Mesenchymal stem cell (in vitro differentiated cells and primary cell): ENCODE data around the gene ERVK3-1.

Experiments
- DNase-seq: peaks from one replicate; pipeline ENCODE4 v3.0.0-alpha.2; 2013
- H2AFZ ChIP-seq: one replicate; pipeline ENCODE4 v1.6.1; 2013; ENCODE audit warnings: low read depth, mild to moderate bottlenecking, control low read depth, inconsistent platforms, low read length, moderate library complexity
- H2AK5ac ChIP-seq: 2 replicates; pipeline ENCODE4 v1.6.1; 2013; ENCODE audit warnings: low read length, moderate library complexity, mild to moderate bottlenecking, inconsistent platforms; ENCODE audit not compliant: severe bottlenecking
- H2BK120ac ChIP-seq: one replicate; pipeline ENCODE4 v1.6.1; 2013; ENCODE audit warnings: low read depth, mild to moderate bottlenecking, inconsistent platforms, low read length, moderate library complexity
- H2BK12ac ChIP-seq, 2 experiments: one replicate each; pipeline ENCODE4 v1.6.1; 2013; ENCODE audit warnings: inconsistent platforms in 2 of 2, low read length in 2 of 2, mild to moderate bottlenecking in 2 of 2, moderate library complexity in 2 of 2, control low read depth in 1 of 2
- H2BK15ac ChIP-seq: one replicate; pipeline ENCODE4 v1.6.1; 2013; ENCODE audit warnings: mild to moderate bottlenecking, low read depth, inconsistent platforms; ENCODE audit not compliant: poor library complexity, severe bottlenecking
- H2BK5ac ChIP-seq: 2 replicates; pipeline ENCODE4 v1.6.1; 2013; ENCODE audit warnings: low read depth, mild to moderate bottlenecking, low read length, control low read depth, inconsistent platforms; ENCODE audit not compliant: poor library complexity, severe bottlenecking
- H3K14ac ChIP-seq, 2 experiments: one replicate each; pipeline ENCODE4 v1.6.1; 2013; ENCODE audit warnings: inconsistent platforms in 2 of 2, low read length in 2 of 2, control low read depth in 1 of 2, mild to moderate bottlenecking in 1 of 2, moderate library complexity in 1 of 2
- H3K18ac ChIP-seq, 2 experiments: one replicate each; pipeline ENCODE4 v1.6.1; 2013; ENCODE audit warnings: inconsistent platforms in 2 of 2, low read length in 2 of 2, control low read depth in 1 of 2, low read depth in 1 of 2, mild to moderate bottlenecking in 1 of 2
- H3K23ac ChIP-seq, 2 experiments: one replicate each; pipeline ENCODE4 v1.6.1; 2013; ENCODE audit warnings: inconsistent platforms in 2 of 2, low read length in 2 of 2, mild to moderate bottlenecking in 2 of 2, moderate library complexity in 2 of 2, control low read depth in 1 of 2
- H3K27ac ChIP-seq: 2 replicates; pipeline ENCODE4 v1.5.1; 2013; ENCODE audit warnings: mild to moderate bottlenecking, moderate library complexity, low read length, control low read depth, inconsistent platforms; ENCODE audit not compliant: poor library complexity, severe bottlenecking
- H3K27me3 ChIP-seq, 2 experiments: 2 replicates each; pipeline versions ENCODE4 v1.6.1 to v1.7.0; 2013; ENCODE audit warnings: low read length in 2 of 2, mild to moderate bottlenecking in 2 of 2, moderate library complexity in 2 of 2, control low read depth in 1 of 2, inconsistent platforms in 1 of 2; ENCODE audit not compliant: control insufficient read depth in 1 of 2, insufficient read depth in 1 of 2
- H3K36me3 ChIP-seq, 2 experiments: 2 replicates each; pipeline versions ENCODE4 v1.6.1 to v1.7.0; 2013; ENCODE audit warnings: low read length in 2 of 2, control low read depth in 1 of 2, inconsistent platforms in 1 of 2, low read depth in 1 of 2, mild to moderate bottlenecking in 1 of 2; ENCODE audit not compliant: insufficient read depth in 2 of 2, control insufficient read depth in 1 of 2
- H3K4ac ChIP-seq, 2 experiments: one replicate each; pipeline ENCODE4 v1.6.1; 2013; ENCODE audit warnings: inconsistent platforms in 2 of 2, low read length in 2 of 2, mild to moderate bottlenecking in 2 of 2, moderate library complexity in 2 of 2, control low read depth in 1 of 2, low read depth in 1 of 2
- H3K4me1 ChIP-seq: 2 replicates; pipeline ENCODE4 v1.6.1; 2013; ENCODE audit warnings: low read depth, low read length, control low read depth; ENCODE audit not compliant: control insufficient read depth, insufficient read depth
- H3K4me2 ChIP-seq: 2 replicates; pipeline ENCODE4 v1.6.1; 2013; ENCODE audit warnings: low read length, mild to moderate bottlenecking, inconsistent platforms; ENCODE audit not compliant: poor library complexity, severe bottlenecking
- H3K4me3 ChIP-seq, 2 experiments: 2 replicates each; pipeline versions ENCODE4 v1.5.1 to v1.7.0; 2013; ENCODE audit warnings: low read length in 2 of 2, mild to moderate bottlenecking in 2 of 2, control low read depth in 1 of 2, low read depth in 1 of 2; ENCODE audit not compliant: insufficient read depth in 1 of 2
- H3K79me1 ChIP-seq: replicated peaks from 2 replicates; pipeline ENCODE4 v1.6.1; 2013; ENCODE audit warnings: mild to moderate bottlenecking, control low read depth, low read length, inconsistent platforms; ENCODE audit not compliant: poor library complexity, severe bottlenecking
- H3K9ac ChIP-seq: 2 replicates; pipeline ENCODE4 v1.7.0; 2013; ENCODE audit warnings: mild to moderate bottlenecking, low read length, moderate library complexity
- H3K9me3 ChIP-seq: 2 replicates; pipeline ENCODE4 v1.7.0; 2013; ENCODE audit warnings: mild to moderate bottlenecking, low read length; ENCODE audit not compliant: control insufficient read depth
- H4K8ac ChIP-seq: one replicate; pipeline ENCODE4 v1.6.1; 2013; ENCODE audit warnings: inconsistent platforms, mild to moderate bottlenecking, low read length, moderate library complexity
- H4K91ac ChIP-seq: one replicate; pipeline ENCODE4 v1.6.1; 2013; ENCODE audit warnings: mild to moderate bottlenecking, low read length, inconsistent platforms
- WGBS: methylation state at CpG from one replicate; pipeline ENCODE4 v1.1.7; 2013; ENCODE audit warnings: mixed read lengths; 5-methylcytosine and 5-hydroxymethylcytosine counted together

Gene ERVK3-1

DNA sequence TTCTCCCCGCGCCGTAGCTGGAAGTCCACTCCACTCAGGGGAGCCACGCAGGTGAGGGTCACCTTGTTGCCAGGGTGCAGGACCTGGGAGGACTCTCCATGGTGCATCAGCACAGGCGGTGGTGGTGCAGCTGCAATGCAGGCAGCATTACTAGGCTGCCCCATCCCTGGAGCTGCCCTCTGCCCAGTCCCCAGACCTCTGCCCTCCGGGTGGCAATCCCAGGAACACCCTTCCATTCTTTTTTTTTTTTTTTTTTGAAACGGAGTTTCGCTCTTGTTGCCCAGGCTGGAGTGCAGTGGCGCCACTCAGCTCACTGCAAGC lies 46.3 kb downstream of the ERVK3-1 start:
- Histone ChIP-seq H3K4me1 (peaks cover 1% of the 10 kb centered on the region), H3K27me3 (peaks cover 0 to 12% of the 10 kb centered on the region in 2 experiments), H3K27ac (no peak overlapping the region), H4K8ac (no peak overlapping the region), H2BK15ac (no peak overlapping the region), H3K23ac (no peak overlapping the region), H3K9ac (no peak overlapping the region), H3K4ac (no peak overlapping the region), H2BK5ac (no peak overlapping the region), H3K9me3 (no peaks in the 10 kb centered on the region), H3K4me3 (no peak overlapping the region), H3K79me1 (peaks cover 33% of the 10 kb centered on the region), H2AK5ac (no peak overlapping the region), H3K14ac (no peak overlapping the region), H2BK120ac (no peak overlapping the region), H4K91ac (peak overlapping the region; percentile 47), H3K4me2 (no peak overlapping the region), H3K18ac (no peak overlapping the region), H2AFZ (no peak overlapping the region), H3K36me3 (peaks cover 13 to 55% of the 10 kb centered on the region in 2 experiments), H2BK12ac (no peak overlapping the region)
- 97% methylated on average over 7 of the region's 9 CpGs for WGBS
- no peak for DNase-seq

DNA sequence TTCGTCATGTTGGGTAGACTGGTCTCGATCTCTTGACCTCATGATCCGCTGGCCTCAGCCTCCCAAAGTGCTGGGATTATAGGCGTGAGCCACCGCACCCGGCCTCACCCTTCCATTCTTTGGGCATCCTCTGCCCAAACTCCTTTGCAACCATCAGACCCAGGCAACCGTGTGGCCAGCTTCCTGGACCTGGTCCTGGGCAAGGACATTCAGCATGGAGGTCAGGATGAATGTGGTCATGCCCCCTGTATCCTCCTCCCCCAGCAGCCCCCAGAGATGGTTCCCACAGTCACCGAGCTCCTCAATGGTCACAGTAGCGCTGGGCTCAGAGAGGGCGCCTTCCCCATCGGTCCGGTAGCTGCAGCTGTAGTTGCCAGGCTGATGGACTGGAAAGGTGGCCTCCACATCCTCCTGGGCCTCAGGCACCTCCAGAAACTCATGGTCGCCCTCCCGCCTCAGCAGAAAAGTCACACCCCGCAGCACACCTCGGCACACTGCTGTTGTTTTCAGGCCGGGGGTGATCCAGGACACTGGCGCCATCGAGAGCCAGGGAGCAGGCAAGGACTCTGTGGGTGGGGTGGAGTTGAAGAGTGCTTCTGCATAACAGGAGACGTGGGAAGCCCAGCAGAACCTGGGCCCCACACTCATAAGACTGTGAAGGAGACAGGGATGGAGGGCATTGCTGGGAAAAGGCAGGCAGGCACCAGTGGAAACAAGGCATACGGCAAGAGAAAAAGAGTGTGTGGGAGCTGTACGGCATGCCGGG lies 47.0 kb downstream of the ERVK3-1 start:
- DNase-seq, result no peak
- 93% methylated on average over 20 of the region's 23 CpGs for WGBS
- H2BK12ac ChIP-seq, result no peak overlapping the region

DNA sequence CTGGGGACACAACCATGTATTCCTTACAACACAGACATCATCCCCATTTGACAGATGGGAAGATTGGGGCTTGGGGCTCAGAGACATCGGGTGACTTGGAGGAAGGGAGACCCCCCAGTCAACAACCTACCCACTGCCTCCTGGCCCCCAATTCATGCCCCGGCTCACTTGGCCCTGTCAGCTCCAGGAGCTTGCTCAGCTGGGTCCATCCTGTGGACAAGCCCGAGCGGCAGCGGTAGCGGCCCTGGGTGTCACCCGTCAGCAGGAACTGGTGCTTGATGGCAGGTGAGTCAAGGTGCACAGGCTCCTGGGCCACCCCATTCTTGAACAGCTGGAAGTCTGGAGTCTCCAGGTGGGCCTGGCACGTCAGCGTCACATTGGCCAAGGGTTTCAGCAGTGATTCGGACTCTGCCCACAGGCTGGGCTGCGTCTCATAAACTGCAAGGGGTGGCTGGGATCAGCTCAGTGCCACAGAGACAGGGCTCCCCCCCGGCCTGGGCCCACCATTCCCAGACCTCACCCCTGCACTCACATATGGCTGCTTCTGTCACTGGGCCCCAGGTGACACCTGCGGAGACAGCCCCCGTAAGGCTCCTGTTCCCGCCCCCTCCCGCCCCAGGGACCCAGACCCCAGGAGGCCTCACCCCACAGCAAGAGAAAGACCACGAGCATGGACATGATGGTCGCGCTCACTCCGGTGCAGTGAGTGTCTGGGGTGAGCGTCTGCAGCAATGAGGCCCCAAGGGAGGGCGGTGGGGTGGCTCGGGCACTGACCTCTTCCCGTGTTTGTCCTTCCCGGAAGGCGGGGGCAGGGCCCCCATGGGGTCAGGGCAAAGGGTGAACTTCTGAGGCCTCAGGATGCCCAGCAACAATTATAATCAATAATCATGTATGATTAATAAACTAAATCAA lies 47.8 kb downstream of the ERVK3-1 start, which contains the start of gene A1BG:
A1BG (minus strand) TSS at position 733 of the 912 bp plus-strand sequence; CDS start at position 678, 55 bp downstream.
- H2AFZ ChIP-seq, result no peak within 1 kb of the TSS
- H3K36me3 ChIP-seq, result peaks cover 13 to 61% of the 10 kb centered on the region in 2 experiments
- no peak within 1 kb of the TSS for H3K27ac ChIP-seq
- no peak within 1 kb of the TSS for H2BK120ac ChIP-seq
- no peak within 1 kb of the TSS for H3K14ac ChIP-seq
- no peak within 1 kb of the TSS for H3K23ac ChIP-seq
- H2BK5ac ChIP-seq, result no peak within 1 kb of the TSS
- H3K18ac ChIP-seq, result no peak within 1 kb of the TSS
- no peak within 1 kb of the TSS for H3K4me3 ChIP-seq
- no peak within 1 kb of the TSS for H2BK12ac ChIP-seq
- H3K4me2 ChIP-seq, result no peak within 1 kb of the TSS
- H3K9me3 ChIP-seq, result no peaks in the 10 kb centered on the region
- H2BK15ac ChIP-seq, result no peak within 1 kb of the TSS
- no peak within 1 kb of the TSS for H3K4ac ChIP-seq
- H4K91ac ChIP-seq, result no peak within 1 kb of the TSS
- peaks cover 3% of the 10 kb centered on the region for H3K4me1 ChIP-seq
- peaks cover 0 to 23% of the 10 kb centered on the region in 2 experiments for H3K27me3 ChIP-seq
- DNase-seq, result no peak
- H3K79me1 ChIP-seq, result peaks cover 32% of the 10 kb centered on the region
- H4K8ac ChIP-seq, result no peak within 1 kb of the TSS
- 95% methylated on average over 22 of the region's 26 CpGs for WGBS
- H2AK5ac ChIP-seq, result no peak within 1 kb of the TSS
- no peak within 1 kb of the TSS for H3K9ac ChIP-seq

More for the DNA sequence above, 47.0 kb downstream of the ERVK3-1 start:
- Histone ChIP-seq H4K8ac (no peak overlapping the region), H3K4ac (no peak overlapping the region), H3K36me3 (peaks cover 13 to 61% of the 10 kb centered on the region in 2 experiments), H3K27me3 (peaks cover 0 to 18% of the 10 kb centered on the region in 2 experiments), H2BK5ac (no peak overlapping the region), H2AFZ (no peak overlapping the region), H3K23ac (no peak overlapping the region), H3K14ac (no peak overlapping the region), H3K4me2 (no peak overlapping the region), H3K79me1 (peaks cover 32% of the 10 kb centered on the region), H3K4me3 (no peak overlapping the region), H3K9ac (no peak overlapping the region), H4K91ac (no peak overlapping the region), H3K4me1 (no peaks in the 10 kb centered on the region), H3K18ac (no peak overlapping the region), H3K9me3 (no peaks in the 10 kb centered on the region), H2BK15ac (no peak overlapping the region), H2BK120ac (no peak overlapping the region), H2AK5ac (no peak overlapping the region), H3K27ac (no peak overlapping the region)
